HEK293 (cell line): ENCODE data around the gene MLEC.

ENCODE experiments used
- GFI1B ChIP-seq: fragments of 450-650 bp; formaldehyde crosslinking; IDR thresholded peaks from 2 replicates; pipeline ENCODE4 v1.5.1; 2016; ENCODE audit warnings: missing biosample characterization, missing genetic modification characterization
- HOXC10 ChIP-seq: sonication (generic); formaldehyde crosslinking; IDR thresholded peaks from 2 replicates; pipeline ENCODE4 v1.8.1; 2023; ENCODE audit warnings: mild to moderate bottlenecking, missing genetic modification reagents
- KLF10 ChIP-seq: fragments of 450-650 bp; IDR thresholded peaks from 2 replicates; pipeline ENCODE4 v1.5.1; 2018; ENCODE audit warnings: missing biosample characterization, mild to moderate bottlenecking, missing genetic modification characterization
- RBAK ChIP-seq: fragments of 450-650 bp; formaldehyde crosslinking; IDR thresholded peaks from 2 replicates; pipeline ENCODE4 v1.5.1; 2016; ENCODE audit warnings: missing biosample characterization, missing genetic modification characterization
- ZBTB11 ChIP-seq: fragments of 450-650 bp; formaldehyde crosslinking; conservative IDR thresholded peaks from 2 replicates; pipeline ENCODE4 v1.5.1; 2016; ENCODE audit warnings: low read depth, missing biosample characterization, missing genetic modification characterization
- ZBTB21 ChIP-seq: fragments of 450-650 bp; formaldehyde crosslinking; IDR thresholded peaks from 2 replicates; pipeline ENCODE4 v1.5.1; 2017; ENCODE audit warnings: missing biosample characterization, missing genetic modification characterization
- ZNF10 ChIP-seq: fragments of 450-650 bp; formaldehyde crosslinking; IDR thresholded peaks from 2 replicates; pipeline ENCODE4 v1.5.1; 2017; ENCODE audit warnings: missing biosample characterization, missing genetic modification characterization
- ZNF114 ChIP-seq: fragments of 450-650 bp; formaldehyde crosslinking; IDR thresholded peaks from 2 replicates; pipeline ENCODE4 v1.5.0; 2017; ENCODE audit warnings: missing biosample characterization, missing genetic modification characterization
- ZNF121 ChIP-seq: fragments of 450-650 bp; formaldehyde crosslinking; IDR thresholded peaks from 2 replicates; pipeline ENCODE4 v1.5.1; 2016; ENCODE audit warnings: missing biosample characterization, missing genetic modification characterization
- ZNF174 ChIP-seq: fragments of 450-650 bp; formaldehyde crosslinking; IDR thresholded peaks from 2 replicates; pipeline ENCODE4 v1.5.0; 2017; ENCODE audit warnings: missing biosample characterization, mild to moderate bottlenecking, missing genetic modification characterization
- ZNF184 ChIP-seq: fragments of 450-650 bp; IDR thresholded peaks from 2 replicates; pipeline ENCODE4 v1.5.1; 2018; ENCODE audit warnings: missing biosample characterization, mild to moderate bottlenecking, missing genetic modification characterization
- ZNF19 ChIP-seq: fragments of 450-650 bp; formaldehyde crosslinking; IDR thresholded peaks from 2 replicates; pipeline ENCODE4; 2016; ENCODE audit warnings: missing biosample characterization, missing genetic modification characterization, low read depth
- ZNF2 ChIP-seq: fragments of 450-650 bp; formaldehyde crosslinking; IDR thresholded peaks from 2 replicates; pipeline ENCODE4 v1.5.1; 2016; ENCODE audit warnings: missing biosample characterization, missing genetic modification characterization
- ZNF202 ChIP-seq: fragments of 450-650 bp; formaldehyde crosslinking; IDR thresholded peaks from 2 replicates; pipeline ENCODE4 v1.5.1; 2016; ENCODE audit warnings: missing biosample characterization, missing genetic modification characterization, borderline replicate concordance
- ZNF24 ChIP-seq: fragments of 450-650 bp; formaldehyde crosslinking; IDR thresholded peaks from 2 replicates; pipeline ENCODE4 v1.5.1; 2016; ENCODE audit warnings: missing biosample characterization, missing genetic modification characterization
- ZNF292 ChIP-seq: fragments of 450-650 bp; formaldehyde crosslinking; IDR thresholded peaks from 2 replicates; pipeline ENCODE4 v1.5.1; 2016; ENCODE audit warnings: low read depth, missing biosample characterization, missing genetic modification characterization, borderline replicate concordance
- ZNF350 ChIP-seq: fragments of 450-650 bp; formaldehyde crosslinking; IDR thresholded peaks from 2 replicates; pipeline ENCODE4 v1.5.0; 2017; ENCODE audit warnings: missing biosample characterization, mild to moderate bottlenecking, missing genetic modification characterization
- ZNF37A ChIP-seq: fragments of 450-650 bp; IDR thresholded peaks from 2 replicates; pipeline ENCODE4 v1.5.1; 2018; ENCODE audit warnings: missing biosample characterization, missing genetic modification characterization
- ZNF398 ChIP-seq: fragments of 450-650 bp; formaldehyde crosslinking; IDR thresholded peaks from 2 replicates; pipeline ENCODE4 v1.5.1; 2017; ENCODE audit warnings: missing biosample characterization, missing genetic modification characterization
- ZNF416 ChIP-seq: fragments of 450-650 bp; formaldehyde crosslinking; IDR thresholded peaks from 2 replicates; pipeline ENCODE4 v1.5.1; 2016; ENCODE audit warnings: missing biosample characterization, missing genetic modification characterization
- ZNF48 ChIP-seq: fragments of 450-650 bp; formaldehyde crosslinking; IDR thresholded peaks from 2 replicates; pipeline ENCODE4 v1.5.1; 2016; ENCODE audit warnings: missing biosample characterization, missing genetic modification characterization
- ZNF548 ChIP-seq: fragments of 450-650 bp; formaldehyde crosslinking; IDR thresholded peaks from 2 replicates; pipeline ENCODE4 v1.5.1; 2016; ENCODE audit warnings: missing biosample characterization, missing genetic modification characterization
- ZNF560 ChIP-seq: fragments of 450-650 bp; formaldehyde crosslinking; IDR thresholded peaks from 2 replicates; pipeline ENCODE4 v1.5.1; 2017; ENCODE audit warnings: missing biosample characterization, missing genetic modification characterization, borderline replicate concordance
- ZNF585B ChIP-seq: fragments of 450-650 bp; formaldehyde crosslinking; IDR thresholded peaks from 2 replicates; pipeline ENCODE4 v1.5.1; 2016; ENCODE audit warnings: missing biosample characterization, missing genetic modification characterization
- ZNF654 ChIP-seq: fragments of 450-650 bp; formaldehyde crosslinking; IDR thresholded peaks from 2 replicates; pipeline ENCODE4 v1.5.1; 2016; ENCODE audit warnings: low read depth, missing biosample characterization, missing genetic modification characterization
- ZNF747 ChIP-seq: fragments of 450-650 bp; formaldehyde crosslinking; IDR thresholded peaks from 2 replicates; pipeline ENCODE4 v1.5.1; 2016; ENCODE audit warnings: missing biosample characterization, missing genetic modification characterization
- ZNF843 ChIP-seq: fragments of 450-650 bp; formaldehyde crosslinking; IDR thresholded peaks from 2 replicates; pipeline ENCODE4 v1.5.1; 2016; ENCODE audit warnings: missing biosample characterization, missing genetic modification characterization
- ZXDB ChIP-seq: fragments of 450-650 bp; formaldehyde crosslinking; IDR thresholded peaks from 2 replicates; pipeline ENCODE4 v1.5.1; 2016; ENCODE audit warnings: missing biosample characterization, missing genetic modification characterization
- TF ChIP-seq, protein P1 (sequence below): fragments of 450-650 bp; IDR thresholded peaks from 2 replicates; pipeline ENCODE4 v1.5.1; 2018; ENCODE audit warnings: missing biosample characterization, mild to moderate bottlenecking, missing genetic modification characterization

Gene MLEC

DNA sequence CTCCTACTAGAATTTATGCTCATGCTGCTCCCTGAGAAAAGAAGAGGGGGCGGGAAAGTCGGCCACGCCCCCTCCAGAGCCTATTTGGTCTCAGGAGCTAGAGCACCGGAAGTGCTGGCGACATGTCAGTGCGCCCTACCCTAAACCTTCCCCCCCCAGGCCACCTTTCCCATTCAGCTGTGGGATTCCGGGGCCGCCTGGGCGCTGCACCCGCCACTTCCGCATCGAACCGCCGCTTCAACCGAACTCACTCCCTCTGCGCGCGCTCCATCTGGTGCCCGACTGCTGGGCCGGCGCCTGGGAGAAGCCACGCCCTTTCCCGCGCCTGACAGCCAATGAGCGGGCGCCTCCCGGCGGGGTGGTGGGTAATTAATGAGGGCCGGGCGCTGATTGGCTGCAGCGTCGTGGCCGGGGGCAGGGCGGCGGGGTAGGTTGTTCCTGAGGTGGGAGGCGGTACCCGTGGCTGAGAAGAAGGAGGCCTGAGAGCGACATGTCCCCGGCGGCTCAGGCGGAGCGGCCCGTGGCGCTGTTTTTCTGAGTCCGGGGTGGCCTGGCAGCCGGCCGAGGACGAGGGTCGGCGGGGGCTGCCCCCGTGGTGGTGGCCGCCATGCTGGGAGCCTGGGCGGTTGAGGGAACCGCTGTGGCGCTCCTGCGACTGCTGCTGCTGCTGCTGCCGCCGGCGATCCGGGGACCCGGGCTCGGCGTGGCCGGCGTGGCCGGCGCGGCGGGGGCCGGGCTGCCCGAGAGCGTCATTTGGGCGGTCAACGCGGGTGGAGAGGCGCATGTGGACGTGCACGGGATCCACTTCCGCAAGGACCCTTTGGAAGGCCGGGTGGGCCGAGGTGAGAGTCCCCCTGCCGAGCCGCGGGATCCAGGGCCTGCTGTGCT is at the start of gene MLEC (continued):
- TF ChIP-seq ZNF398 (tag by site-specific recombination) (peak; percentile 94), ZNF843 (tag by site-specific recombination) (peak; percentile 72), ZNF560 (tag by site-specific recombination) (no peak), ZNF585B (no peak), HOXC10 (CRISPR knock-in tag) (0 out of 2 replicates have a peak, but pooled peaks have one; percentile 87), ZNF121 (tag by site-specific recombination) (no peak), ZNF654 (0 out of 2 replicates have a peak, but pooled peaks have one; percentile 9), ZNF350 (tag by site-specific recombination) (no peak), RBAK (tag by site-specific recombination) (no peak), ZNF37A (no peak), ZNF48 (tag by site-specific recombination) (no peak), ZNF19 (no peak), ZNF2 (peak; percentile 94), ZNF202 (tag by site-specific recombination) (no peak), ZNF114 (tag by site-specific recombination) (no peak), KLF10 (peak; percentile 89), ZXDB (peak; percentile 95), ZNF184 (tag by site-specific recombination) (peak; percentile 87), ZNF416 (tag by site-specific recombination) (no peak), ZNF747 (tag by site-specific recombination) (no peak), ZNF292 (no peak), ZNF10 (tag by site-specific recombination) (peak; percentile 25; the same call in 1 of the 2 replicates), ZNF548 (tag by site-specific recombination) (no peak), ZBTB21 (tag by site-specific recombination) (peak; percentile 70; the same call in 1 of the 2 replicates), ZNF174 (tag by site-specific recombination) (no peak), ZBTB11 (tag by site-specific recombination) (peak; percentile 100), GFI1B (no peak), ZNF24 (tag by site-specific recombination) (peak; percentile 91)
- TF ChIP-seq, protein P1, sequence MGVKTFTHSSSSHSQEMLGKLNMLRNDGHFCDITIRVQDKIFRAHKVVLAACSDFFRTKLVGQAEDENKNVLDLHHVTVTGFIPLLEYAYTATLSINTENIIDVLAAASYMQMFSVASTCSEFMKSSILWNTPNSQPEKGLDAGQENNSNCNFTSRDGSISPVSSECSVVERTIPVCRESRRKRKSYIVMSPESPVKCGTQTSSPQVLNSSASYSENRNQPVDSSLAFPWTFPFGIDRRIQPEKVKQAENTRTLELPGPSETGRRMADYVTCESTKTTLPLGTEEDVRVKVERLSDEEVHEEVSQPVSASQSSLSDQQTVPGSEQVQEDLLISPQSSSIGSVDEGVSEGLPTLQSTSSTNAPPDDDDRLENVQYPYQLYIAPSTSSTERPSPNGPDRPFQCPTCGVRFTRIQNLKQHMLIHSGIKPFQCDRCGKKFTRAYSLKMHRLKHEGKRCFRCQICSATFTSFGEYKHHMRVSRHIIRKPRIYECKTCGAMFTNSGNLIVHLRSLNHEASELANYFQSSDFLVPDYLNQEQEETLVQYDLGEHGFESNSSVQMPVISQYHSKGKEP (tag by site-specific recombination), result peak; percentile 66; the same call in 1 of the 2 replicates
